Ovary (tissue), 3 donors: ENCODE measurements around the gene KCNQ4.

ENCODE experiments used
- POLR2A ChIP-seq: fragments of 450-650 bp; IDR thresholded peaks from one replicate; pipeline ENCODE4 v1.6.1; 2017; ENCODE audit warnings: antibody characterized with exemption, mild to moderate bottlenecking, moderate library complexity
- TF ChIP-seq, protein P1 (sequence below), 3 donors: fragments of 450-650 bp in 2 of 3; fragments of 200-600 bp in 1 of 3; IDR thresholded peaks; one replicate each; pipeline versions ENCODE4 v1.5.1 to v1.8.0; 2016 to 2022; ENCODE audit warnings: antibody characterized with exemption in 3 of 3, mild to moderate bottlenecking in 1 of 3
- donor health status: DM: no; HTN: no; CAD: no.

DNA sequence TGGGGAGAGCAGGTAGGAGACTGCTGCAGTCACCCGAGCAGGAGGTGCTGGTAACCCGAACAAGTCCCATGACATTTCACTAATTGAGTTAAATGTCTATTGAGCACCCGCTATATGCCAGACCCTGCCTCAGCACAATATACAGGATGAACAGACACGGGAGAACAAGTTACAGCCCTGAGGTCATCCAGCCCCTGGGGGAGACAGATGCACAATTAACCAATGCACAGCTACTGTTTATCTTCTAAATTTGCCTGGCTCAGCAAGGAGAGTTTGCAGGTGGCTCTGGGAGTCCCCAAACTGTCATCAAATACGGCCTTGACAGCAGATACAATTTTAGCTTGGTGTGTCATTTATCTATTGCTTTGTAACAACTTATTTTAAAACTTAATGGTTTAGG lies 60.5 kb downstream of the KCNQ4 start:
- TF ChIP-seq, protein P1, sequence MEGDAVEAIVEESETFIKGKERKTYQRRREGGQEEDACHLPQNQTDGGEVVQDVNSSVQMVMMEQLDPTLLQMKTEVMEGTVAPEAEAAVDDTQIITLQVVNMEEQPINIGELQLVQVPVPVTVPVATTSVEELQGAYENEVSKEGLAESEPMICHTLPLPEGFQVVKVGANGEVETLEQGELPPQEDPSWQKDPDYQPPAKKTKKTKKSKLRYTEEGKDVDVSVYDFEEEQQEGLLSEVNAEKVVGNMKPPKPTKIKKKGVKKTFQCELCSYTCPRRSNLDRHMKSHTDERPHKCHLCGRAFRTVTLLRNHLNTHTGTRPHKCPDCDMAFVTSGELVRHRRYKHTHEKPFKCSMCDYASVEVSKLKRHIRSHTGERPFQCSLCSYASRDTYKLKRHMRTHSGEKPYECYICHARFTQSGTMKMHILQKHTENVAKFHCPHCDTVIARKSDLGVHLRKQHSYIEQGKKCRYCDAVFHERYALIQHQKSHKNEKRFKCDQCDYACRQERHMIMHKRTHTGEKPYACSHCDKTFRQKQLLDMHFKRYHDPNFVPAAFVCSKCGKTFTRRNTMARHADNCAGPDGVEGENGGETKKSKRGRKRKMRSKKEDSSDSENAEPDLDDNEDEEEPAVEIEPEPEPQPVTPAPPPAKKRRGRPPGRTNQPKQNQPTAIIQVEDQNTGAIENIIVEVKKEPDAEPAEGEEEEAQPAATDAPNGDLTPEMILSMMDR (IDR thresholded peaks at IDR 0.05) = no peak
- no peak for TF ChIP-seq POLR2A
